ENCODE measurements around the gene ZBTB20. TPM values are rescaled to one million over a fixed set of nuclear protein-coding genes. Genes with fewer than 3 reads are reported as not detected.

The ZBTB20 gene
- total and polyA plus RNA-seq, 12 donors: 0.57 to 105 (median 86.8) TPM

DNA sequence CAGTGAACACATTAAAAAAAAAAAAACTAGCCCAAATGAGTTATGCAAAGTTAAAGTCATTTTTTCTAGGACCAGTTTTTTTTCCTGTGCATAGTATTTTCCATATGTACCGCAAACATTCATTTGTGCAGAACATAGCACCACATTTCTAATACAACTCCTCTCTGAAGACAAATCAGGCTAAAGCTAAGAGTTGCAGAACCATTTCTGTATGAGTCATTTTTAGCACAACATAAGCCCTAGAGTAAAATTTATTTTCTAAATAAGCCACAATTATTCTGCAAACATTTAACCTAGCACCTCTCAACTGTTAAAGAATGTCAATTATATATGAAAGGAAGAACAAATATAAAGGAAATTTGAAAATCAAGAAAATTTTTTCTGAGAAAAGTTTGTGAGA lies 477.5 kb downstream of the ZBTB20 start:
- Histone ChIP-seq H3K4me3 (no peak overlapping the region), H3K27me3 (no peaks in the 10 kb centered on the region), H3K4me1 (peaks cover 0 to 35% (median 20%) of the 10 kb centered on the region in 9 donors), H3K9me3 (no peaks in the 10 kb centered on the region), H3K27ac (no peak overlapping the region), H3K36me3 (no peaks in the 10 kb centered on the region)
- no peak for TF ChIP-seq CTCF (IDR thresholded peaks at IDR 0.05)
- ATAC-seq (no peak), DNase-seq (no peak)
- intact Hi-C loops (cut with DNase I): no loop called here
- 100% methylated on average over 1 of the region's 1 CpG for WGBS, 2 donors

DNA sequence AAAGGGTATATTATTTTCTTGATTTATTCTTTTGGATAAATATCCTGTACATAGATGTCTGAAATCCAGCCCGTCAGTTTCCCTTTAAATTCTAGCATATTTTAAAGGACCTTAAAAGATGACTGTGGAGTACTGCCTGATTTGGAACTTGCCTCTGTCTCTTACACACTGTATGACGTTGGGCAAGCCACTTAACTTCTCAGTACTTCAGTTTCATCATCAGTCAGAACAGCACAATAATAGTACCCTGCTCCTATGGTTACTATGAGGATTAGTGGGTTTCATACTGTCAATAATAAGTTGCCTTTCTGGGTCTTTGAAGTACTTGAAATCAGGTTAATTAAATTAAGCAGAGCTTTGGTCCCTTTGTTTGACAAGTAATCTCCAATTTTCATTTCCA lies 479.0 kb downstream of the ZBTB20 start:
- Histone ChIP-seq H3K4me3 (no peak overlapping the region), H3K9me3 (peaks cover 0 to 8% (median 0%) of the 10 kb centered on the region in 11 donors), H3K4me1 (peaks cover 0 to 35% (median 20%) of the 10 kb centered on the region in 9 donors), H3K27me3 (no peaks in the 10 kb centered on the region), H3K36me3 (no peaks in the 10 kb centered on the region), H3K27ac (no peak overlapping the region)
- no peak for TF ChIP-seq CTCF (IDR thresholded peaks at IDR 0.05)
- intact Hi-C loops (cut with DNase I): no loop called here
- WGBS, 2 donors: 65 to 70% methylated on average over 2 of the region's 2 CpGs
- no peak for DNase-seq
- peak in 5 of 8 donors; percentile 46 to 98 (median 80) for ATAC-seq

DNA sequence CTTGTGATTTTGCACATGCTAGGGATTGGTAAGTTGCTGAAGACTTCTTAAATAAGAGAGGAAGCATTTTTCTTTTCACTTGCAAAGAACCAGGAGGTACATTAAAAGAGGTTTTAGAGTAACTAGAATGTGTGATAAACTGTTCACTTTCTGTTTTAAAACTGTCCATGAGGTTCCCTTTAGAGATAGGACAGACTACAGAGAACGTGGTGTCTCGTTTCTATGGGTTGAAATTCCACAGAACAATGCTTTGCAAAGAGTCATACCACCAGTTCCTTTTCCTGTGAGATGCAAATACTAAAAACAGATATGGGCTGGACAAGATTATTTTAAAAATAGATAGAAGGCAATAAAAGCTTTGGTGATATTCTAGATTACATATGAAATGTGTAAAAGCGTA lies 480.5 kb downstream of the ZBTB20 start:
- Histone ChIP-seq H3K27ac (peak overlapping the region in 8 of 10 donors; percentile 11 to 79 (median 46)), H3K4me3 (no peak overlapping the region)

GRCh38 chr3:114664006-114664405 lies 483.1 kb downstream of the ZBTB20 start:
- Histone ChIP-seq H3K4me1 (peaks cover 2 to 49% (median 38%) of the 10 kb centered on the region in 9 donors), H3K27me3 (no peaks in the 10 kb centered on the region), H3K27ac (no peak overlapping the region), H3K36me3 (no peaks in the 10 kb centered on the region), H3K4me3 (no peak overlapping the region), H3K9me3 (peaks cover 0 to 11% (median 0%) of the 10 kb centered on the region in 11 donors)
- DNase-seq: no peak
- no peak for ATAC-seq
- no peak for TF ChIP-seq CTCF (IDR thresholded peaks at IDR 0.05)
- intact Hi-C loops (cut with DNase I): no loop called here

More for the DNA sequence above, 480.5 kb downstream of the ZBTB20 start:
- peaks cover 0 to 11% (median 0%) of the 10 kb centered on the region in 11 donors for H3K9me3 ChIP-seq
- ATAC-seq (peak in 5 of 8 donors; percentile 39 to 83 (median 51)), DNase-seq (no peak)
- H3K4me1 ChIP-seq: peaks cover 0 to 31% (median 19%) of the 10 kb centered on the region in 9 donors
- TF ChIP-seq CTCF (IDR thresholded peaks at IDR 0.05): no peak
- no peaks in the 10 kb centered on the region for H3K36me3 ChIP-seq
- WGBS, 2 donors: 45 to 56% methylated on average over 3 of the region's 3 CpGs
- intact Hi-C loops (cut with DNase I): no loop called here
- H3K27me3 ChIP-seq: no peaks in the 10 kb centered on the region

Data from heart right ventricle (tissue), 16 donors.